ENCODE results near the gene MAPK8. TPM values are rescaled to one million over a fixed set of nuclear protein-coding genes. Genes with fewer than 3 reads are reported as not detected.

The MAPK8 gene
- total and polyA plus RNA-seq, 9 of the 15 experiments (the other 6 are each of a cell fraction or from before 2014, with no cell fraction given): 6.4 to 159 (median 71.0) TPM

DNA sequence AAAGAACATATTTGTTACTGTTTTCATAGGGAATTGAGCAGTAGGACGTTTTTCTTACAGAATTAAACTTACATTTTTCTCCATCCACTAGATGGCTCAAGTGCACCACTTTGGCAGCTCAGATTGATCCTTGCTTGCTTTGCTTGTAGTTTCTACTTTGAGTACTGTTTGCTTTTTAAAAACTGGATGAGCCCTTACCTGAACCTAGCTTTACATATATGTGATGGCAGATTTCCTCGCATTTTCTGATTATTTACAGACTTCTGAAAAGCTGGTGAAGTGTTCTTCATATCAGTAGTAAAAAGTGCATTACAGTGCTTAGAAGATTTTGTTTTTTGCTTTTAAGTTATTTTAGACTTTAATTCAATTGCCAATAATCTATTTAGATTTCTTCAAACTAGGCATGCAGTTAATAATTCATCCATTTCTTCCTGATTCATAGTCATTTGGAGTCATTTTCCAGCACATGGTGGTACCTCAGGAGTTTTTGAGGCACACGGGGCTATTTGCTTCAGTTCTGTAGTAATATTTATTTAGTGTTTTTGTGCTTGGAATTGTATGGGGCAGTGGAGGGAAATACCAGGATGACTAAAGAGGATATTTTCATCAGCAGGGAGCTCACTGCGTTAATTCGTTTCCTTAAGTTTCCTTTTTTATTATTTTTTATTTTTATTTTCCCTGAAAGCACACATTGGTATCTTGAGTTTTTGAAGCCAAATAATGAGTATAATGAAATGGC, 57.3 kb downstream of the MAPK8 start (continued):
- no peak for TF ChIP-seq MEF2A (IDR thresholded peaks at IDR 0.05; ENCODE audit: control insufficient read depth, low read depth, low read length)
- no peak for TF ChIP-seq HMGN3 (IDR thresholded peaks at IDR 0.05; ENCODE audit: borderline replicate concordance, extremely low read depth, insufficient read length, low read depth, low read length)
- TF ChIP-seq RBBP5 (IDR thresholded peaks at IDR 0.05; ENCODE audit: borderline replicate concordance, insufficient read depth, low read length, poor library complexity, severe bottlenecking): no peak
- TF ChIP-seq, protein P1, sequence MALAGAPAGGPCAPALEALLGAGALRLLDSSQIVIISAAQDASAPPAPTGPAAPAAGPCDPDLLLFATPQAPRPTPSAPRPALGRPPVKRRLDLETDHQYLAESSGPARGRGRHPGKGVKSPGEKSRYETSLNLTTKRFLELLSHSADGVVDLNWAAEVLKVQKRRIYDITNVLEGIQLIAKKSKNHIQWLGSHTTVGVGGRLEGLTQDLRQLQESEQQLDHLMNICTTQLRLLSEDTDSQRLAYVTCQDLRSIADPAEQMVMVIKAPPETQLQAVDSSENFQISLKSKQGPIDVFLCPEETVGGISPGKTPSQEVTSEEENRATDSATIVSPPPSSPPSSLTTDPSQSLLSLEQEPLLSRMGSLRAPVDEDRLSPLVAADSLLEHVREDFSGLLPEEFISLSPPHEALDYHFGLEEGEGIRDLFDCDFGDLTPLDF (CRISPR knock-in tag; IDR thresholded peaks at IDR 0.05): no peak
- TF ChIP-seq, protein P2, sequence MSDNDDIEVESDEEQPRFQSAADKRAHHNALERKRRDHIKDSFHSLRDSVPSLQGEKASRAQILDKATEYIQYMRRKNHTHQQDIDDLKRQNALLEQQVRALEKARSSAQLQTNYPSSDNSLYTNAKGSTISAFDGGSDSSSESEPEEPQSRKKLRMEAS (CRISPR knock-in tag; IDR thresholded peaks at IDR 0.05): no peak
- no peak for TF ChIP-seq KAT2B (IDR thresholded peaks at IDR 0.05; ENCODE audit: low read depth, low read length)
- TF ChIP-seq, protein P3, sequence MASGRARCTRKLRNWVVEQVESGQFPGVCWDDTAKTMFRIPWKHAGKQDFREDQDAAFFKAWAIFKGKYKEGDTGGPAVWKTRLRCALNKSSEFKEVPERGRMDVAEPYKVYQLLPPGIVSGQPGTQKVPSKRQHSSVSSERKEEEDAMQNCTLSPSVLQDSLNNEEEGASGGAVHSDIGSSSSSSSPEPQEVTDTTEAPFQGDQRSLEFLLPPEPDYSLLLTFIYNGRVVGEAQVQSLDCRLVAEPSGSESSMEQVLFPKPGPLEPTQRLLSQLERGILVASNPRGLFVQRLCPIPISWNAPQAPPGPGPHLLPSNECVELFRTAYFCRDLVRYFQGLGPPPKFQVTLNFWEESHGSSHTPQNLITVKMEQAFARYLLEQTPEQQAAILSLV (tag; IDR thresholded peaks at IDR 0.05): no peak
- TF ChIP-seq TAL1 (IDR thresholded peaks at IDR 0.05): no peak
- no peak for TF ChIP-seq ZNF57 (CRISPR knock-in tag; IDR thresholded peaks at IDR 0.05)
- TF ChIP-seq, protein P4, sequence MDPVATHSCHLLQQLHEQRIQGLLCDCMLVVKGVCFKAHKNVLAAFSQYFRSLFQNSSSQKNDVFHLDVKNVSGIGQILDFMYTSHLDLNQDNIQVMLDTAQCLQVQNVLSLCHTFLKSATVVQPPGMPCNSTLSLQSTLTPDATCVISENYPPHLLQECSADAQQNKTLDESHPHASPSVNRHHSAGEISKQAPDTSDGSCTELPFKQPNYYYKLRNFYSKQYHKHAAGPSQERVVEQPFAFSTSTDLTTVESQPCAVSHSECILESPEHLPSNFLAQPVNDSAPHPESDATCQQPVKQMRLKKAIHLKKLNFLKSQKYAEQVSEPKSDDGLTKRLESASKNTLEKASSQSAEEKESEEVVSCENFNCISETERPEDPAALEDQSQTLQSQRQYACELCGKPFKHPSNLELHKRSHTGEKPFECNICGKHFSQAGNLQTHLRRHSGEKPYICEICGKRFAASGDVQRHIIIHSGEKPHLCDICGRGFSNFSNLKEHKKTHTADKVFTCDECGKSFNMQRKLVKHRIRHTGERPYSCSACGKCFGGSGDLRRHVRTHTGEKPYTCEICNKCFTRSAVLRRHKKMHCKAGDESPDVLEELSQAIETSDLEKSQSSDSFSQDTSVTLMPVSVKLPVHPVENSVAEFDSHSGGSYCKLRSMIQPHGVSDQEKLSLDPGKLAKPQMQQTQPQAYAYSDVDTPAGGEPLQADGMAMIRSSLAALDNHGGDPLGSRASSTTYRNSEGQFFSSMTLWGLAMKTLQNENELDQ (CRISPR knock-in tag; IDR thresholded peaks at IDR 0.05; ENCODE audit: borderline replicate concordance): no peak
- no peak for TF ChIP-seq RBM22 (IDR thresholded peaks at IDR 0.05; ENCODE audit: low read depth, low read length, poor library complexity, severe bottlenecking)
- TF ChIP-seq, protein P5, sequence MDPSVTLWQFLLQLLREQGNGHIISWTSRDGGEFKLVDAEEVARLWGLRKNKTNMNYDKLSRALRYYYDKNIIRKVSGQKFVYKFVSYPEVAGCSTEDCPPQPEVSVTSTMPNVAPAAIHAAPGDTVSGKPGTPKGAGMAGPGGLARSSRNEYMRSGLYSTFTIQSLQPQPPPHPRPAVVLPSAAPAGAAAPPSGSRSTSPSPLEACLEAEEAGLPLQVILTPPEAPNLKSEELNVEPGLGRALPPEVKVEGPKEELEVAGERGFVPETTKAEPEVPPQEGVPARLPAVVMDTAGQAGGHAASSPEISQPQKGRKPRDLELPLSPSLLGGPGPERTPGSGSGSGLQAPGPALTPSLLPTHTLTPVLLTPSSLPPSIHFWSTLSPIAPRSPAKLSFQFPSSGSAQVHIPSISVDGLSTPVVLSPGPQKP (CRISPR knock-in tag; IDR thresholded peaks at IDR 0.05): no peak
- TF ChIP-seq COPS2 (conservative IDR thresholded peaks at IDR 0.05): no peak
- TF ChIP-seq MTA1 (IDR thresholded peaks at IDR 0.05; ENCODE audit: borderline replicate concordance): no peak
- TF ChIP-seq, protein P6, sequence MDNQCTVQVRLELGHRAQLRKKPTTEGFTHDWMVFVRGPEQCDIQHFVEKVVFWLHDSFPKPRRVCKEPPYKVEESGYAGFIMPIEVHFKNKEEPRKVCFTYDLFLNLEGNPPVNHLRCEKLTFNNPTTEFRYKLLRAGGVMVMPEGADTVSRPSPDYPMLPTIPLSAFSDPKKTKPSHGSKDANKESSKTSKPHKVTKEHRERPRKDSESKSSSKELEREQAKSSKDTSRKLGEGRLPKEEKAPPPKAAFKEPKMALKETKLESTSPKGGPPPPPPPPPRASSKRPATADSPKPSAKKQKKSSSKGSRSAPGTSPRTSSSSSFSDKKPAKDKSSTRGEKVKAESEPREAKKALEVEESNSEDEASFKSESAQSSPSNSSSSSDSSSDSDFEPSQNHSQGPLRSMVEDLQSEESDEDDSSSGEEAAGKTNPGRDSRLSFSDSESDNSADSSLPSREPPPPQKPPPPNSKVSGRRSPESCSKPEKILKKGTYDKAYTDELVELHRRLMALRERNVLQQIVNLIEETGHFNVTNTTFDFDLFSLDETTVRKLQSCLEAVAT (IDR thresholded peaks at IDR 0.05): no peak
- TF ChIP-seq SP2 (IDR thresholded peaks at IDR 0.05; ENCODE audit: extremely low read depth, low read depth, low read length, poor library complexity, severe bottlenecking): no peak
- TF ChIP-seq MCM5 (IDR thresholded peaks at IDR 0.05; ENCODE audit: low read depth): no peak
- TF ChIP-seq, protein P7, sequence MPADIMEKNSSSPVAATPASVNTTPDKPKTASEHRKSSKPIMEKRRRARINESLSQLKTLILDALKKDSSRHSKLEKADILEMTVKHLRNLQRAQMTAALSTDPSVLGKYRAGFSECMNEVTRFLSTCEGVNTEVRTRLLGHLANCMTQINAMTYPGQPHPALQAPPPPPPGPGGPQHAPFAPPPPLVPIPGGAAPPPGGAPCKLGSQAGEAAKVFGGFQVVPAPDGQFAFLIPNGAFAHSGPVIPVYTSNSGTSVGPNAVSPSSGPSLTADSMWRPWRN (IDR thresholded peaks at IDR 0.05; ENCODE audit: low read depth): no peak
- TF ChIP-seq ZNF75A (CRISPR knock-in tag; IDR thresholded peaks at IDR 0.05): no peak

Measured in K562 (cell line).